WTC11 (cell line): ENCODE data around the gene TNIK. TPM values are rescaled to one million over a fixed set of nuclear protein-coding genes. Genes with fewer than 3 reads are reported as not detected.

Experiments used
- ATAC-seq: fragments of 200-7000 bp; cut with Tn5 transposase; 2 replicates; pipeline ENCODE4 v1.10.0; 2021; ENCODE audit warnings: mild to moderate bottlenecking, moderate library complexity
- CTCF ChIA-PET: fragments of 300-600 bp; sonication (Branson Sonifier 250); formaldehyde crosslinking; loops from one replicate; lab custom pipeline; 2021; ENCODE audit warnings: antibody characterized with exemption; lab: Charles Lee
- POLR2A ChIA-PET: fragments of 350-600 bp; sonication (Branson Sonifier 250); formaldehyde crosslinking; loops from one replicate; lab custom pipeline; 2021; ENCODE audit warnings: antibody characterized with exemption; lab: Charles Lee
- DNase-seq: peaks from one replicate; pipeline ENCODE4 v3.0.0; 2021; ENCODE audit warnings: low spot score
- H3K27ac Mint-ChIP-seq: 2 replicates; pipeline ENCODE4 v1.8.0; 2021; ENCODE audit warnings: mixed read lengths
- H3K27me3 Mint-ChIP-seq: 2 replicates; pipeline ENCODE4 v1.8.0; 2021; ENCODE audit warnings: low read depth, mild to moderate bottlenecking, moderate library complexity, mixed read lengths
- H3K36me3 Mint-ChIP-seq: 2 replicates; pipeline ENCODE4 v1.8.0; 2021; ENCODE audit warnings: mixed read lengths
- H3K4me1 Mint-ChIP-seq: 2 replicates; pipeline ENCODE4 v1.8.0; 2022; ENCODE audit warnings: mixed read lengths
- H3K4me3 Mint-ChIP-seq: 2 replicates; pipeline ENCODE4 v1.8.0; 2021; ENCODE audit warnings: mild to moderate bottlenecking, moderate library complexity, mixed read lengths
- H3K9me3 Mint-ChIP-seq: 2 replicates; pipeline ENCODE4 v1.8.0; 2021; ENCODE audit warnings: mixed read lengths
- CBFB ChIP-seq: sonication (generic); formaldehyde crosslinking; IDR thresholded peaks from 2 replicates; pipeline ENCODE4 v1.8.1; 2022; ENCODE audit warnings: mild to moderate bottlenecking, low read depth, missing genetic modification reagents
- CREB1 ChIP-seq: sonication (generic); formaldehyde crosslinking; IDR thresholded peaks from 2 replicates; pipeline ENCODE4 v1.8.0; 2023; ENCODE audit warnings: mild to moderate bottlenecking, missing genetic modification reagents
- CREM ChIP-seq: sonication (generic); formaldehyde crosslinking; IDR thresholded peaks from 2 replicates; pipeline ENCODE4 v1.8.1; 2022; ENCODE audit warnings: mild to moderate bottlenecking, missing genetic modification reagents, moderate library complexity
- FOXK1 ChIP-seq: sonication (generic); formaldehyde crosslinking; IDR thresholded peaks from 2 replicates; pipeline ENCODE4 v1.8.0; 2022; ENCODE audit warnings: mild to moderate bottlenecking, moderate library complexity, missing genetic modification reagents
- KAT7 ChIP-seq: sonication (generic); formaldehyde crosslinking; IDR thresholded peaks from 2 replicates; pipeline ENCODE4 v1.8.1; 2023; ENCODE audit warnings: missing genetic modification reagents, mild to moderate bottlenecking, borderline replicate concordance
- NR2C2 ChIP-seq: sonication (generic); formaldehyde crosslinking; IDR thresholded peaks from 2 replicates; pipeline ENCODE4 v1.8.0; 2022; ENCODE audit warnings: mild to moderate bottlenecking, missing genetic modification reagents
- RELA ChIP-seq: sonication (generic); formaldehyde crosslinking; IDR thresholded peaks from 2 replicates; pipeline ENCODE4 v1.8.1; 2022; ENCODE audit warnings: missing genetic modification reagents, mild to moderate bottlenecking, borderline replicate concordance
- TEAD1 ChIP-seq: sonication (generic); formaldehyde crosslinking; IDR thresholded peaks from 2 replicates; pipeline ENCODE4 v1.8.0; 2022; ENCODE audit warnings: mild to moderate bottlenecking, missing genetic modification reagents
- ZNF121 ChIP-seq: sonication (generic); formaldehyde crosslinking; IDR thresholded peaks from 2 replicates; pipeline ENCODE4 v1.8.0; 2023; ENCODE audit warnings: missing genetic modification reagents
- ZNF138 ChIP-seq: sonication (generic); formaldehyde crosslinking; conservative IDR thresholded peaks from 2 replicates; pipeline ENCODE4 v1.8.1; 2022; ENCODE audit warnings: mild to moderate bottlenecking, moderate library complexity, missing genetic modification reagents
- ZNF232 ChIP-seq: sonication (generic); formaldehyde crosslinking; IDR thresholded peaks from 2 replicates; pipeline ENCODE4 v1.8.0; 2022; ENCODE audit warnings: mild to moderate bottlenecking, missing genetic modification reagents
- ZNF317 ChIP-seq: sonication (generic); formaldehyde crosslinking; IDR thresholded peaks from 2 replicates; pipeline ENCODE4 v1.8.1; 2023; ENCODE audit warnings: low read depth, mild to moderate bottlenecking, moderate library complexity, missing genetic modification reagents, borderline replicate concordance
- total RNA-seq: library from RNA; stranded (reverse); gene quantifications from 3 replicates; pipeline ENCODE4 v1.2.3, GENCODE V29; 2021
- TF ChIP-seq, protein P1 (sequence below): fragments of 250-450 bp; sonication (Bioruptor Pico); IDR thresholded peaks from 2 replicates; pipeline ENCODE4 v1.9.0; 2021; ENCODE audit warnings: mild to moderate bottlenecking, borderline replicate concordance
- TF ChIP-seq, protein P2 (sequence below): sonication (generic); formaldehyde crosslinking; IDR thresholded peaks from 2 replicates; pipeline ENCODE4 v1.8.1; 2023; ENCODE audit warnings: mild to moderate bottlenecking, missing genetic modification reagents
- TF ChIP-seq, protein P3 (sequence below): sonication (generic); formaldehyde crosslinking; IDR thresholded peaks from 2 replicates; pipeline ENCODE4 v1.8.0; 2022; ENCODE audit warnings: mild to moderate bottlenecking, missing genetic modification reagents

The TNIK gene
- total RNA-seq, 1 experiment from 2014 or later, result 50.3 TPM

DNA sequence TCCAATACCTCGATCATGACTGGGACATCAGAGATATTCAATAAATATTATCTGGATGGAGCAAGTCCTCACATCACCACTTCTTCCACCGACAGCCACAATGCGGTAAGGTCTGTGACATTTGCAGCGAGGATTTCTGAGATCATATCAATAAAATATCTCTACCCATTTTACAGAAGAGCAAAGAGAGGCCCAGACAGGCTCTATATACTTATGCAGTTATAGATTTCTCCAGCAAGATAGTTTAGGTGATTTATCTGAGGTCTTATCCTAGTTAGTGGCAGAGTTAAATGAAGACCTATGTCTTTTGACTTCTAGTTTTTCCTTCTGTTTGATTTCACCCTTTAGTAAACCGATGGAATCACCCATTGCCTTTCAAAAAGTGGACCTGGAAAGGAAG lies 81.6 kb downstream of the TNIK start (continued):
- TF ChIP-seq, protein P1, sequence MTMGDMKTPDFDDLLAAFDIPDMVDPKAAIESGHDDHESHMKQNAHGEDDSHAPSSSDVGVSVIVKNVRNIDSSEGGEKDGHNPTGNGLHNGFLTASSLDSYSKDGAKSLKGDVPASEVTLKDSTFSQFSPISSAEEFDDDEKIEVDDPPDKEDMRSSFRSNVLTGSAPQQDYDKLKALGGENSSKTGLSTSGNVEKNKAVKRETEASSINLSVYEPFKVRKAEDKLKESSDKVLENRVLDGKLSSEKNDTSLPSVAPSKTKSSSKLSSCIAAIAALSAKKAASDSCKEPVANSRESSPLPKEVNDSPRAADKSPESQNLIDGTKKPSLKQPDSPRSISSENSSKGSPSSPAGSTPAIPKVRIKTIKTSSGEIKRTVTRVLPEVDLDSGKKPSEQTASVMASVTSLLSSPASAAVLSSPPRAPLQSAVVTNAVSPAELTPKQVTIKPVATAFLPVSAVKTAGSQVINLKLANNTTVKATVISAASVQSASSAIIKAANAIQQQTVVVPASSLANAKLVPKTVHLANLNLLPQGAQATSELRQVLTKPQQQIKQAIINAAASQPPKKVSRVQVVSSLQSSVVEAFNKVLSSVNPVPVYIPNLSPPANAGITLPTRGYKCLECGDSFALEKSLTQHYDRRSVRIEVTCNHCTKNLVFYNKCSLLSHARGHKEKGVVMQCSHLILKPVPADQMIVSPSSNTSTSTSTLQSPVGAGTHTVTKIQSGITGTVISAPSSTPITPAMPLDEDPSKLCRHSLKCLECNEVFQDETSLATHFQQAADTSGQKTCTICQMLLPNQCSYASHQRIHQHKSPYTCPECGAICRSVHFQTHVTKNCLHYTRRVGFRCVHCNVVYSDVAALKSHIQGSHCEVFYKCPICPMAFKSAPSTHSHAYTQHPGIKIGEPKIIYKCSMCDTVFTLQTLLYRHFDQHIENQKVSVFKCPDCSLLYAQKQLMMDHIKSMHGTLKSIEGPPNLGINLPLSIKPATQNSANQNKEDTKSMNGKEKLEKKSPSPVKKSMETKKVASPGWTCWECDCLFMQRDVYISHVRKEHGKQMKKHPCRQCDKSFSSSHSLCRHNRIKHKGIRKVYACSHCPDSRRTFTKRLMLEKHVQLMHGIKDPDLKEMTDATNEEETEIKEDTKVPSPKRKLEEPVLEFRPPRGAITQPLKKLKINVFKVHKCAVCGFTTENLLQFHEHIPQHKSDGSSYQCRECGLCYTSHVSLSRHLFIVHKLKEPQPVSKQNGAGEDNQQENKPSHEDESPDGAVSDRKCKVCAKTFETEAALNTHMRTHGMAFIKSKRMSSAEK, result no peak
- TF ChIP-seq NR2C2, result no peak
- TF ChIP-seq CREM, result no peak
- TF ChIP-seq TEAD1 (CRISPR knock-in tag), result no peak
- TF ChIP-seq CBFB, result no peak

DNA sequence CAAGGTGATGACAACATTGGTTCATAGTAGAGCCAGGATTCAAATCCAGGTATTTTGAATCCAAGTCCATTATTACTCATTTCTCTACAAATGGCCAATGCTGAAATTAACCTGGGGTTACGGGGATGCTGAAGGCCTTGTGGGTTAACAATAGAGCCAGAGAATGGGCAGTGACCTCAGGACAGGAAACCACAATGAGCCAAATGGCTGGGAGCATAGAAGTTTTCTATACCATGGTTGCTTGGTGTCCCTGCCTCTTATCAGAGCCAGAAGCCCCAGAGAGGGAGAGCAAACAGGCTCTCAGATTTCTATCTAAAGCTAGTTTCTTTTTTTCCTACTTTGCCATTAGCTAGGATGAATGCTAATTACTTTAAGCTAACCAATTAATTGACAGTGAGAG lies 82.3 kb downstream of the TNIK start:
- DNase-seq (no peak), ATAC-seq (no peak)
- ChIA-PET CTCF (interaction anchor here (1.4 kb wide), 1 partner anchor 76 kb away, joined by 3 read pairs; no protein-coding TSS in a partner anchor), POLR2A (no interaction called here)
- Mint-ChIP-seq H3K4me1 (peaks cover 55% of the 10 kb centered on the region), H3K27ac (no peak overlapping the region), H3K9me3 (no peaks in the 10 kb centered on the region), H3K36me3 (no peaks in the 10 kb centered on the region), H3K4me3 (no peak overlapping the region), H3K27me3 (no peaks in the 10 kb centered on the region)
- TF ChIP-seq KAT7 (CRISPR knock-in tag), result no peak
- no peak for TF ChIP-seq FOXK1 (CRISPR knock-in tag)
- TF ChIP-seq ZNF232 (CRISPR knock-in tag), result no peak
- no peak for TF ChIP-seq ZNF317 (CRISPR knock-in tag)
- TF ChIP-seq, protein P2, sequence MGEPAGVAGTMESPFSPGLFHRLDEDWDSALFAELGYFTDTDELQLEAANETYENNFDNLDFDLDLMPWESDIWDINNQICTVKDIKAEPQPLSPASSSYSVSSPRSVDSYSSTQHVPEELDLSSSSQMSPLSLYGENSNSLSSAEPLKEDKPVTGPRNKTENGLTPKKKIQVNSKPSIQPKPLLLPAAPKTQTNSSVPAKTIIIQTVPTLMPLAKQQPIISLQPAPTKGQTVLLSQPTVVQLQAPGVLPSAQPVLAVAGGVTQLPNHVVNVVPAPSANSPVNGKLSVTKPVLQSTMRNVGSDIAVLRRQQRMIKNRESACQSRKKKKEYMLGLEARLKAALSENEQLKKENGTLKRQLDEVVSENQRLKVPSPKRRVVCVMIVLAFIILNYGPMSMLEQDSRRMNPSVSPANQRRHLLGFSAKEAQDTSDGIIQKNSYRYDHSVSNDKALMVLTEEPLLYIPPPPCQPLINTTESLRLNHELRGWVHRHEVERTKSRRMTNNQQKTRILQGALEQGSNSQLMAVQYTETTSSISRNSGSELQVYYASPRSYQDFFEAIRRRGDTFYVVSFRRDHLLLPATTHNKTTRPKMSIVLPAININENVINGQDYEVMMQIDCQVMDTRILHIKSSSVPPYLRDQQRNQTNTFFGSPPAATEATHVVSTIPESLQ (CRISPR knock-in tag), result no peak
- TF ChIP-seq CREB1 (CRISPR knock-in tag), result no peak
- TF ChIP-seq, protein P3, sequence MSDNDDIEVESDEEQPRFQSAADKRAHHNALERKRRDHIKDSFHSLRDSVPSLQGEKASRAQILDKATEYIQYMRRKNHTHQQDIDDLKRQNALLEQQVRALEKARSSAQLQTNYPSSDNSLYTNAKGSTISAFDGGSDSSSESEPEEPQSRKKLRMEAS, result no peak
- no peak for TF ChIP-seq ZNF121 (CRISPR knock-in tag)
- no peak for TF ChIP-seq ZNF138
- no peak for TF ChIP-seq CBFB

DNA sequence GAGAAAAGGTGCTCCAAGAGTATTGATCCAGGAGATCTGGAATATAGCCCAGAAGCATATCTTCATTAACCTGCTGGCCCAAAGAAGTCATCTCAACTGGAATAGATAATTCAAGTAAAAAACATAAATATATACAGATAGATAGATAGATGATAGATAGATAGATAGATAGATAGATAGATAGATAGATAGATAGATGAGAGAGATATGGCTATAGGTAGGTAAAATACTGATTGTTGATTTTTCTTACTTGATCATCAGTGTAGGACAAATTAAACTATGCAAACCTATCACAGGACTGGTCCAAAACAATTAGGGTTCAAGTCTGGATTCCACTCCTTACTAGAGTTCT lies 83.6 kb downstream of the TNIK start:
- Mint-ChIP-seq H3K4me1 (peaks cover 52% of the 10 kb centered on the region), H3K27me3 (no peaks in the 10 kb centered on the region), H3K27ac (no peak overlapping the region), H3K4me3 (no peak overlapping the region), H3K36me3 (no peaks in the 10 kb centered on the region), H3K9me3 (no peaks in the 10 kb centered on the region)
- no peak for DNase-seq
- ChIA-PET POLR2A (no interaction called here), CTCF (interaction anchor here (1.4 kb wide), 1 partner anchor 77 kb away, joined by 3 read pairs; no protein-coding TSS in a partner anchor)
- ATAC-seq, result no peak
- TF ChIP-seq RELA (CRISPR knock-in tag), result no peak
